ENCODE measurements around the gene TBP. TPM values are rescaled to one million over a fixed set of nuclear protein-coding genes. Genes with fewer than 3 reads are reported as not detected.
A peak's percentile ranks its signal among the peaks of the same experiment; 100 is the strongest.
"Not testable (repeated sequence)": the region's sequence is repeated elsewhere in the genome, so short reads cannot be mapped to it uniquely, and the experiment has no call there.

Gene TBP
- total RNA-seq: 8.6 TPM
- long read RNA-seq, transcript TBP-202 (8 exons, 1,903 nt): major isoform, 10 of 16 reads
- long read RNA-seq, partial matches to known transcripts: 1 of 16 reads
- long read RNA-seq, other reads (novel, unspliced or antisense): 3 of 16 reads

DNA sequence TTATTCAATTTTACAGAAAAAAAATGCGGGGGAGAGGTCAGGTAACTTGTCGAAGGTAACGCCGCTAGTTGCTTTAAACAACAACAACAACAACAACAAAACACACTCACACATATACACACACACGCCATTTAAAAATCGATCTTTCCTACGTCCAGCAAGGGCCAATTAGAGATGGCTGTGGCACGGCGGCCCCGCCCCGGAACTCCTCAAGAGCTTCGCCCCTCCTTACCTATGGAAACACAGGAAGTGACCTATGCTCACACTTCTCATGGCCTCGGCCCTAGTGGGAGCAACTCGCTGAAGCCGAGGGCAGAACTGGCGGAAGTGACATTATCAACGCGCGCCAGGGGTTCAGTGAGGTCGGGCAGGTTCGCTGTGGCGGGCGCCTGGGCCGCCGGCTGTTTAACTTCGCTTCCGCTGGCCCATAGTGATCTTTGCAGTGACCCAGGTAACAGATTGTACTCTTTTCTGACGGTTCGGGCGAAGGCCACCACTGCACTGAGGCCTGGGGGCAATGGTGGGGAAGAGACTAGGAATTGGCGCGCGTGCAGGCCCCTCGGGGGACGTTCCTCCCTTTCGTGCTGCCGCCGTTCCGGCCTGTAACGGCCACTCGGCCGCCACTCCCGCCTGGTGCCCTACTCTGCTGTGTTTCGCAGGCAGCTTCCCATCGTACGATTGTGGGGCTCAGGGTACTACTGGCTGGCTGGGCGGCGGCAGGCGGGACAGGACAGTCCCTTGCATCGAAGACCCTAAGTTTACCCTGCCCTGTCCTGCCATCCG is at the start of gene TBP:
TBP (plus strand) TSS at position 357 of the 783 bp plus-strand sequence. CDS start 2,661 bp downstream, outside the sequence.
- H3K4me1 ChIP-seq: peaks cover 66% of the 10 kb centered on the region
- H3K36me3 ChIP-seq: peaks cover 30% of the 10 kb centered on the region
- TF ChIP-seq, protein P1, sequence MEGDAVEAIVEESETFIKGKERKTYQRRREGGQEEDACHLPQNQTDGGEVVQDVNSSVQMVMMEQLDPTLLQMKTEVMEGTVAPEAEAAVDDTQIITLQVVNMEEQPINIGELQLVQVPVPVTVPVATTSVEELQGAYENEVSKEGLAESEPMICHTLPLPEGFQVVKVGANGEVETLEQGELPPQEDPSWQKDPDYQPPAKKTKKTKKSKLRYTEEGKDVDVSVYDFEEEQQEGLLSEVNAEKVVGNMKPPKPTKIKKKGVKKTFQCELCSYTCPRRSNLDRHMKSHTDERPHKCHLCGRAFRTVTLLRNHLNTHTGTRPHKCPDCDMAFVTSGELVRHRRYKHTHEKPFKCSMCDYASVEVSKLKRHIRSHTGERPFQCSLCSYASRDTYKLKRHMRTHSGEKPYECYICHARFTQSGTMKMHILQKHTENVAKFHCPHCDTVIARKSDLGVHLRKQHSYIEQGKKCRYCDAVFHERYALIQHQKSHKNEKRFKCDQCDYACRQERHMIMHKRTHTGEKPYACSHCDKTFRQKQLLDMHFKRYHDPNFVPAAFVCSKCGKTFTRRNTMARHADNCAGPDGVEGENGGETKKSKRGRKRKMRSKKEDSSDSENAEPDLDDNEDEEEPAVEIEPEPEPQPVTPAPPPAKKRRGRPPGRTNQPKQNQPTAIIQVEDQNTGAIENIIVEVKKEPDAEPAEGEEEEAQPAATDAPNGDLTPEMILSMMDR (IDR thresholded peaks at IDR 0.05; ENCODE audit: borderline replicate concordance): no peak
- H3K27me3 ChIP-seq (ENCODE audit: low read depth): no peaks in the 10 kb centered on the region
- peak within 1 kb of the TSS; percentile 94 for H3K27ac ChIP-seq (replicated peaks)
- peak within 1 kb of the TSS; percentile 98 for H3K4me3 ChIP-seq
- intact Hi-C loops (cut with micrococcal nuclease): no loop called here
- H3K9me3 ChIP-seq (replicated peaks): no peaks in the 10 kb centered on the region
- peak; percentile 98 for DNase-seq

DNA sequence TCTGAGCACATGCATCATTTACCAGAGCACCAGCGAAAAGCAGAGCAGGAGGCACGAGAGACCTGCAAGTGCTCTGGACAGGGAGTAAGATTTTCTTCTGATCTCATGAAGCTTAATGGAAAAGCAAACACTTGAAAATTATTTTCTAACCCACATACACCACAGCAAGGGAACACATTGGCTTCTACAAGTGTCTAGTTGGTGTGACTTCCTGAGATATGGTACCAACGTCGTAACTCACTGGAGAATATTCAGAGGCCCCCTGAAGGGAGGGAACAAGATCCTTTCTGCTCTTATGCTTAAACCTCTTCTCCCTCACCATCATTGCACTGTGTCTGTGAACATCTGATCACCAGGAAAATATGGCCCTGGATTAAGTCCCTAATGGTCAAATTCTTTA is 49.7 kb upstream of the TBP start:
- H3K9me3 ChIP-seq (replicated peaks): no peaks in the 10 kb centered on the region

DNA sequence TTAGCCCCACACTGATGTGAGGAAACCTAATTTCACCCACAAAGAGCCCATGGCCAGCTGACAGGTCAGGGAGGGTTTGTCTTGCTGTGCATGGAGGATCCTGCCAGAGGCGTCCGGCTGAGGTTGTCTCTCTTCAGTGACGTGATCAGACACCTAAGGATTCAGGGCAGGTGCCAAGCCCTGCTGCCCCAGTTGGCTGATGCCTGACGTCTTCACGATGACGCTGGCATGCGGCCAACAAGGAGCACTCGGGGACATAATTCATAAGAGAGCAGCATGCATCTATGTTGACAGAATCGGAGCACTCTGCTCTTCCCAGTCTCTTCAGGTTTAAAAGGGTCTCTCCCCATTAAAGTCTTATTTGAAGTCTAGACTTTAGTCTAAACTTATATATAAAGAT is 48.9 kb upstream of the TBP start:
- Histone ChIP-seq H3K9me3 (replicated peaks) (no peaks in the 10 kb centered on the region), H3K4me1 (peaks cover 5% of the 10 kb centered on the region), H3K27me3 (ENCODE audit: low read depth) (peaks cover 10% of the 10 kb centered on the region), H3K36me3 (no peaks in the 10 kb centered on the region), H3K27ac (replicated peaks) (no peak overlapping the region), H3K4me3 (no peak overlapping the region)
- TF ChIP-seq, protein P1 (IDR thresholded peaks at IDR 0.05; ENCODE audit: borderline replicate concordance): no peak
- intact Hi-C loops (cut with micrococcal nuclease): no loop called here
- DNase-seq: peak; percentile 27

More for the DNA sequence above, 49.7 kb upstream of the TBP start:
- TF ChIP-seq, protein P1 (IDR thresholded peaks at IDR 0.05; ENCODE audit: borderline replicate concordance): no peak
- Histone ChIP-seq H3K4me3 (no peak overlapping the region), H3K4me1 (peaks cover 5% of the 10 kb centered on the region), H3K27me3 (ENCODE audit: low read depth) (peaks cover 10% of the 10 kb centered on the region), H3K27ac (replicated peaks) (no peak overlapping the region), H3K36me3 (no peaks in the 10 kb centered on the region)
- no peak for DNase-seq
- intact Hi-C loops (cut with micrococcal nuclease): no loop called here

DNA sequence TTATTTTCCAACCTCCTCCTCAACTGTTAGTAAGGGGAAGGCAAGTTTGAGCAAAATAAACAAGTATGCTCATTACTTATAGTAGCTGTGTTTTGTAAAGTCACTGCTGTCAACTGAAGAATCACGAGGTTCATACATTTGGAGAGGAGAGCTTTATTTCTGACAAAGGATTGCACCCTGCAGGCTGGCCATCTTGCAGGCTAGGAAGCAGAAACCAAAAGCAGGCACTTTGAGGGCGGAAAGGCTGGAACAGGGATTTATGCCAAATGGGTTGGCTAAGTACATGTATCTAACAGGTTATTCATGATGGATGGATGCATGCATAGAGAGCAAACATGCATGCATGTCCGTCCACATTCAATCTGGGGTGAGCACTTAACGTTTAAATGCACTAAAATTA is 47.7 kb upstream of the TBP start:
- intact Hi-C loops (cut with micrococcal nuclease): no loop called here
- Histone ChIP-seq H3K4me1 (peaks cover 5% of the 10 kb centered on the region), H3K27me3 (ENCODE audit: low read depth) (peaks cover 6% of the 10 kb centered on the region), H3K36me3 (no peaks in the 10 kb centered on the region), H3K4me3 (no peak overlapping the region), H3K9me3 (replicated peaks) (no peaks in the 10 kb centered on the region), H3K27ac (replicated peaks) (no peak overlapping the region)
- DNase-seq: no peak
- TF ChIP-seq, protein P1 (IDR thresholded peaks at IDR 0.05; ENCODE audit: borderline replicate concordance): no peak

DNA sequence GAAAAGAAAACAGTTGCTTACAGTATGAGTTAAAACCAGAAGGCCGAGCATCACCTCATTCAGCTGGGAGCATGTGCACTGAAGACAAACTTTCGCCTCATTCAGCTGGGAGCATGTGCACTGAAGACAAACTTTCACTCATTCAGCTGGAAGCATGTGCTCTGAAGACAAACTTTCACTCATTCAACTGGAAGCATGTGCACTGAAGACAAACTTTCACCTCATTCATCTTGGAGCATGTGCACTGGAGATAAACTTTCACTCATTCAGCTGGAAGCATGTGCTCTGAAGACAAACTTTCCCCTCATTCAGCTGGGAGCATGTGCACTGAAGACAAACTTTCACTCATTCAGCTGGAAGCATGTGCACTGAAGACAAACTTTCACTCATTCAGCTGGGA is 46.4 kb upstream of the TBP start:
- H3K27me3 ChIP-seq (ENCODE audit: low read depth); H3K36me3 ChIP-seq; H3K4me1 ChIP-seq; DNase-seq; intact Hi-C loops (cut with micrococcal nuclease); H3K9me3 ChIP-seq (replicated peaks); H3K27ac ChIP-seq (replicated peaks); H3K4me3 ChIP-seq: not testable (repeated sequence)

DNA sequence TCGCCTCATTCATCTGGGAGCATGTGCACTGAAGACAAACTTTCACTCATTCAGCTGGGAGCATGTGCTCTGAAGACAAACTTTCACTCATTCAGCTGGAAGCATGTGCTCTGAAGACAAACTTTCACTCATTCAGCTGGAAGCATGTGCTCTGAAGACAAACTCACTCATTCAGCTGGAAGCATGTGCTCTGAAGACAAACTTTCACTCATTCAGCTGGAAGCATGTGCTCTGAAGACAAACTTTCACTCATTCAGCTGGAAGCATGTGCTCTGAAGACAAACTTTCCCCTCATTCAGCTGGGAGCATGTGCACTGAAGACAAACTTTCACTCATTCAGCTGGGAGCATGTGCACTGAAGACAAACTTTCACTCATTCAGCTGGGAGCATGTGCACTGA is 45.9 kb upstream of the TBP start:
- H3K27ac ChIP-seq (replicated peaks); H3K9me3 ChIP-seq (replicated peaks); H3K4me3 ChIP-seq; H3K27me3 ChIP-seq (ENCODE audit: low read depth); DNase-seq; intact Hi-C loops (cut with micrococcal nuclease); H3K36me3 ChIP-seq; H3K4me1 ChIP-seq: not testable (repeated sequence)

DNA sequence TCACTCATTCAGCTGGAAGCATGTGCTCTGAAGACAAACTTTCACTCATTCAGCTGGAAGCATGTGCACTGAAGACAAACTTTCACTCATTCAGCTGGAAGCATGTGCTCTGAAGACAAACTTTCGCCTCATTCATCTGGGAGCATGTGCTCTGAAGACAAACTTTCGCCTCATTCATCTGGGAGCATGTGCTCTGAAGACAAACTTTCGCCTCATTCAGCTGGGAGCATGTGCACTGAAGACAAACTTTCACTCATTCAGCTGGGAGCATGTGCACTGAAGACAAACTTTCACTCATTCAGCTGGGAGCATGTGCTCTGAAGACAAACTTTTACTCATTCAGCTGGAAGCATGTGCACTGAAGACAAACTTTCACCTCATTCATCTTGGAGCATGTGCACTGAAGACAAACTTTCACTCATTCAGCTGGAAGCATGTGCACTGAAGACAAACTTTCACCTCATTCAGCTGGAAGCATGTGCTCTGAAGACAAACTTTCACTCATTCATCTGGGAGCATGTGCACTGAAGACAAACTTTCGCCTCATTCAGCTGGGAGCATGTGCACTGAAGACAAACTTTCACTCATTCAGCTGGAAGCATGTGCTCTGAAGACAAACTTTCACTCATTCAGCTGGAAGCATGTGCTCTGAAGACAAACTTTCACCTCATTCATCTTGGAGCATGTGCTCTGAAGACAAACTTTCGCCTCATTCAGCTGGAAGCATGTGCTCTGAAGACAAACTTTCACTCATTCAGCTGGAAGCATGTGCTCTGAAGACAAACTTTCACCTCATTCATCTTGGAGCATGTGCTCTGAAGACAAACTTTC is 45.1 kb upstream of the TBP start:
- H3K9me3 ChIP-seq (replicated peaks); DNase-seq; H3K4me3 ChIP-seq; H3K36me3 ChIP-seq; H3K27me3 ChIP-seq (ENCODE audit: low read depth); H3K4me1 ChIP-seq; H3K27ac ChIP-seq (replicated peaks); intact Hi-C loops (cut with micrococcal nuclease): not testable (repeated sequence)

Data from left ventricle myocardium inferior (tissue), 1 donor.